ENCODE results near the gene ADPRHL1.

Gene ADPRHL1

GRCh38 chr13:113452942-113453901, at the start of gene ADPRHL1:
Gene ADPRHL1, minus strand, starts transcription at chr13:113453488. Its CDS starts 51 bp downstream, at chr13:113453437.
- DNase-seq (ENCODE audit: low read depth), result no peak

GRCh38 chr13:113502686-113503085, 49.4 kb upstream of the ADPRHL1 start:
- DNase-seq (ENCODE audit: low read depth), result no peak

- no peak for DNase-seq (ENCODE audit: low read depth)
Measured at GRCh38 chr13:113500530-113501265, 47.4 kb upstream of the ADPRHL1 start.

- DNase-seq (ENCODE audit: low read depth), result no peak
Measured at GRCh38 chr13:113499936-113500335, 46.6 kb upstream of the ADPRHL1 start.

- no peak for DNase-seq (ENCODE audit: low read depth)
Measured at GRCh38 chr13:113498905-113499304, 45.6 kb upstream of the ADPRHL1 start.

- DNase-seq (ENCODE audit: low read depth), result no peak
Measured at GRCh38 chr13:113497217-113497616, 43.9 kb upstream of the ADPRHL1 start.

GRCh38 chr13:113495494-113496210, 42.4 kb upstream of the ADPRHL1 start:
- no peak for DNase-seq (ENCODE audit: low read depth)

- no peak for DNase-seq (ENCODE audit: low read depth)
Measured at GRCh38 chr13:113493315-113493951, 40.1 kb upstream of the ADPRHL1 start.

- DNase-seq (ENCODE audit: low read depth), result no peak
Measured at GRCh38 chr13:113491982-113492381, 38.7 kb upstream of the ADPRHL1 start.

- DNase-seq (ENCODE audit: low read depth), result no peak
Measured at GRCh38 chr13:113491418-113491883, 38.2 kb upstream of the ADPRHL1 start.

GRCh38 chr13:113490496-113491417, 37.5 kb upstream of the ADPRHL1 start, which contains the start of gene DCUN1D2:
Gene DCUN1D2, minus strand, starts transcription at chr13:113490711. Its CDS starts 42 bp downstream, at chr13:113490669.
- DNase-seq (ENCODE audit: low read depth), result peak; percentile 62

GRCh38 chr13:113489549-113490495, 36.5 kb upstream of the ADPRHL1 start:
- DNase-seq (ENCODE audit: low read depth), result peak; percentile 3

- no peak for DNase-seq (ENCODE audit: low read depth)
Measured at GRCh38 chr13:113489171-113489548, 35.9 kb upstream of the ADPRHL1 start.

GRCh38 chr13:113488283-113488682, 35.0 kb upstream of the ADPRHL1 start:
- no peak for DNase-seq (ENCODE audit: low read depth)

- no peak for DNase-seq (ENCODE audit: low read depth)
Measured at GRCh38 chr13:113486698-113487097, 33.4 kb upstream of the ADPRHL1 start.

GRCh38 chr13:113485545-113485944, 32.3 kb upstream of the ADPRHL1 start:
- DNase-seq (ENCODE audit: low read depth), result no peak

- DNase-seq (ENCODE audit: low read depth), result no peak
Measured at GRCh38 chr13:113483504-113484293, 30.4 kb upstream of the ADPRHL1 start.

GRCh38 chr13:113483081-113483480, 29.8 kb upstream of the ADPRHL1 start:
- no peak for DNase-seq (ENCODE audit: low read depth)
